Ishikawa (cell line): ENCODE results near the gene SDSL.

Experiments used
- CEBPB ChIP-seq: IDR thresholded peaks from 2 replicates; pipeline ENCODE4 v1.6.1; 2012
- CREB1 ChIP-seq: IDR thresholded peaks from 2 replicates; pipeline ENCODE4 v1.6.1; 2012; ENCODE audit warnings: low read depth
- EGR1 ChIP-seq: IDR thresholded peaks from 2 replicates; pipeline ENCODE4 v1.6.1; 2012
- EP300 ChIP-seq: IDR thresholded peaks from 2 replicates; pipeline ENCODE4 v1.6.1; 2012; ENCODE audit warnings: borderline replicate concordance
- FOXM1 ChIP-seq: IDR thresholded peaks from 2 replicates; pipeline ENCODE4 v1.6.1; 2012; ENCODE audit warnings: low read depth, borderline replicate concordance
- NFIC ChIP-seq: IDR thresholded peaks from 2 replicates; pipeline ENCODE4 v1.6.1; 2012
- RAD21 ChIP-seq: IDR thresholded peaks from 2 replicates; pipeline ENCODE4 v1.6.1; 2012; ENCODE audit warnings: low read depth
- TAF1 ChIP-seq: IDR thresholded peaks from 2 replicates; pipeline ENCODE4 v1.6.1; 2012; ENCODE audit warnings: low read depth, mild to moderate bottlenecking
- TCF12 ChIP-seq: IDR thresholded peaks from 2 replicates; pipeline ENCODE4 v1.6.1; 2012; ENCODE audit warnings: low read depth
- TEAD4 ChIP-seq: IDR thresholded peaks from 2 replicates; pipeline ENCODE4 v1.6.1; 2012
- YY1 ChIP-seq: IDR thresholded peaks from 2 replicates; pipeline ENCODE4 v1.6.1; 2012; ENCODE audit warnings: low read depth
- ZBTB7A ChIP-seq: IDR thresholded peaks from 2 replicates; pipeline ENCODE4 v1.6.1; 2012; ENCODE audit warnings: low read depth
- TF ChIP-seq, protein P1 (sequence below): IDR thresholded peaks from 2 replicates; pipeline ENCODE4 v1.6.1; 2012
- TF ChIP-seq, protein P2 (sequence below): IDR thresholded peaks from 2 replicates; pipeline ENCODE4 v1.6.1; 2012; ENCODE audit warnings: low read depth, mild to moderate bottlenecking
- TF ChIP-seq, protein P3 (sequence below): IDR thresholded peaks from 2 replicates; pipeline ENCODE4 v1.6.1; 2012

Gene SDSL

DNA sequence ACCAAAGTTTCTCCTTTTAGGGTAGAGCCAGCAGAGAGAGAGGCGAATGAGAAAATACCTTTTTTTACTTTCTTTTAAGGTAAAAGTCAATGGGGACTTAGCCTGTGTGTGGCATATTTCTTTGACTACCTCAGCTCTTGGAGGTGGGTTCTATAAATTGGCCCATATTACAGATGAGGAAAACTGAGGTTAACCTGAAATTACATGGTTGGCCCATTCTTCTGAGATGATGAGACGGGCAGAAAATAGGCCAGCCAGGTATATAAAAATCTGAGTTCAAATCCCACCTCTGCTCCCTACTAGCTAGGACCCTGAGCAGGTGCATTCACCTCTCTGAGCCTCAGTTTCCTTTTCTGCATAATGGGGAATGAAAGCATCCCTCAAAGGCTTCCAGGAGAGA, 27.1 kb downstream of the SDSL start:
- TF ChIP-seq, protein P1, sequence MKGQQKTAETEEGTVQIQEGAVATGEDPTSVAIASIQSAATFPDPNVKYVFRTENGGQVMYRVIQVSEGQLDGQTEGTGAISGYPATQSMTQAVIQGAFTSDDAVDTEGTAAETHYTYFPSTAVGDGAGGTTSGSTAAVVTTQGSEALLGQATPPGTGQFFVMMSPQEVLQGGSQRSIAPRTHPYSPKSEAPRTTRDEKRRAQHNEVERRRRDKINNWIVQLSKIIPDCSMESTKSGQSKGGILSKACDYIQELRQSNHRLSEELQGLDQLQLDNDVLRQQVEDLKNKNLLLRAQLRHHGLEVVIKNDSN, result no peak
- no peak for TF ChIP-seq TEAD4
- no peak for TF ChIP-seq FOXM1
- TF ChIP-seq, protein P2, sequence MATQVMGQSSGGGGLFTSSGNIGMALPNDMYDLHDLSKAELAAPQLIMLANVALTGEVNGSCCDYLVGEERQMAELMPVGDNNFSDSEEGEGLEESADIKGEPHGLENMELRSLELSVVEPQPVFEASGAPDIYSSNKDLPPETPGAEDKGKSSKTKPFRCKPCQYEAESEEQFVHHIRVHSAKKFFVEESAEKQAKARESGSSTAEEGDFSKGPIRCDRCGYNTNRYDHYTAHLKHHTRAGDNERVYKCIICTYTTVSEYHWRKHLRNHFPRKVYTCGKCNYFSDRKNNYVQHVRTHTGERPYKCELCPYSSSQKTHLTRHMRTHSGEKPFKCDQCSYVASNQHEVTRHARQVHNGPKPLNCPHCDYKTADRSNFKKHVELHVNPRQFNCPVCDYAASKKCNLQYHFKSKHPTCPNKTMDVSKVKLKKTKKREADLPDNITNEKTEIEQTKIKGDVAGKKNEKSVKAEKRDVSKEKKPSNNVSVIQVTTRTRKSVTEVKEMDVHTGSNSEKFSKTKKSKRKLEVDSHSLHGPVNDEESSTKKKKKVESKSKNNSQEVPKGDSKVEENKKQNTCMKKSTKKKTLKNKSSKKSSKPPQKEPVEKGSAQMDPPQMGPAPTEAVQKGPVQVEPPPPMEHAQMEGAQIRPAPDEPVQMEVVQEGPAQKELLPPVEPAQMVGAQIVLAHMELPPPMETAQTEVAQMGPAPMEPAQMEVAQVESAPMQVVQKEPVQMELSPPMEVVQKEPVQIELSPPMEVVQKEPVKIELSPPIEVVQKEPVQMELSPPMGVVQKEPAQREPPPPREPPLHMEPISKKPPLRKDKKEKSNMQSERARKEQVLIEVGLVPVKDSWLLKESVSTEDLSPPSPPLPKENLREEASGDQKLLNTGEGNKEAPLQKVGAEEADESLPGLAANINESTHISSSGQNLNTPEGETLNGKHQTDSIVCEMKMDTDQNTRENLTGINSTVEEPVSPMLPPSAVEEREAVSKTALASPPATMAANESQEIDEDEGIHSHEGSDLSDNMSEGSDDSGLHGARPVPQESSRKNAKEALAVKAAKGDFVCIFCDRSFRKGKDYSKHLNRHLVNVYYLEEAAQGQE, result no peak
- TF ChIP-seq TCF12, result no peak
- TF ChIP-seq EGR1, result no peak

DNA sequence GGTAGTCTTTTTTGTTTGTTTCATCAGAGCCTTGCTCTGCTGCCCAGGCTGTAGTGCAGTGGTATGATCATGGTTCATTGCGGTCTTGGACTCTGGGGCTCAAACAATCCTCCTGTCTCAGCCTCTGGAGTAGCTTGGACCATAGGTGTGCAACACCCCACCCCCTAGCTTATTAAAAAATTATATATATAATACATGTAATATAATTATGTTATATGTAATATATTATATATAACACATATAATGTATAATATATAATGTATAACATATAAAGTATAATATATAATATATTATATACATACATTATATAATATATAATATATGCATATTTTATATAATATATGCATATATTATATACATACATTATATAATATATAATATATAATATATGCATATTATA, 27.7 kb downstream of the SDSL start:
- TF ChIP-seq, protein P2, result no peak
- TF ChIP-seq TAF1 (no peak), TCF12 (no peak), EGR1 (no peak), FOXM1 (no peak), RAD21 (no peak)
- TF ChIP-seq, protein P1, result no peak

DNA sequence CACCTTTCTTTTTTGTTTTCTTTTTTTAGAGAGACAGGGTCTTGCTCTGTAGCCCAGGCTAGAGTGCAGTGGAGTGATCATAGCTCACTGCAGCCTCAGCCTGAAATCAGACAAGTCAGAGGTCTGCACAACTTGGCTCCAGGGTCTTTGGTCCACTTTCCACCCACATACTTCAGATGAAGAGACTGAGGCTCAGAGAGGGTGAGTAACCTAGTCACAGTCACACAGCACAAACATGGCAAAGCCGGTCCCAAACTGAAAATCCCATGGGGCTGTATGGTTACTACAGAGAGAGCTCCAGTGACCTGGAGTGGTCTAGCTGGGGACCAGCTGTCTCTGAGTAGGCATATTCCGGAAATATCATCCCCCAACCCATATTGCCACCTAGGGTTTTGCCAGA, 30.3 kb downstream of the SDSL start:
- TF ChIP-seq NFIC (no peak), TEAD4 (no peak), CEBPB (no peak), ZBTB7A (no peak), FOXM1 (no peak), EP300 (no peak), TAF1 (no peak), RAD21 (no peak), YY1 (no peak), TCF12 (no peak), EGR1 (no peak), CREB1 (no peak)
- TF ChIP-seq, protein P1, result no peak
- TF ChIP-seq, protein P2, result no peak
- TF ChIP-seq, protein P3, sequence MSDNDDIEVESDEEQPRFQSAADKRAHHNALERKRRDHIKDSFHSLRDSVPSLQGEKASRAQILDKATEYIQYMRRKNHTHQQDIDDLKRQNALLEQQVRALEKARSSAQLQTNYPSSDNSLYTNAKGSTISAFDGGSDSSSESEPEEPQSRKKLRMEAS, result no peak

DNA sequence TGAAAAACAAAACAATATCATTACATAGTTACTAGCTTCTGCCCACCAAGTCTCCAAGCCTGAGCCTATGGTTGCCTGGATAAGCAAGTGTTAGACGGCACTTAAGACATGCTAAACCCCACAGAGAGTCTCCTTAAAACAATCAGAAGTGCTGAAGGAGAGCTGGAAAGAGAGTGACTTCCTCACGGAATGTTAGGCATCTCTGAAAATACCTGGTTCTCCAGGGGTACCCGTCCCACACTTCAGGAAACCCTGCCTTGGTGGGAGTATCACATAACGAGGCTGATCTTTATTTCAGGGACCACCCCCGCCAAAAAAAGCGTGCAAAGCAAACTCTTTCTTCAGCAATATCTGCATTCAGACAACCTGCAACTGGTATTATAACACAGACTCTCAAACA, 31.1 kb downstream of the SDSL start:
- TF ChIP-seq TEAD4, result no peak
- TF ChIP-seq ZBTB7A, result no peak
- TF ChIP-seq RAD21, result no peak
- no peak for TF ChIP-seq CREB1
- no peak for TF ChIP-seq FOXM1
- TF ChIP-seq, protein P2, result no peak
- TF ChIP-seq NFIC, result no peak
- TF ChIP-seq, protein P1, result no peak
- TF ChIP-seq TAF1, result no peak
- TF ChIP-seq, protein P3, result no peak
- TF ChIP-seq EGR1, result no peak
- TF ChIP-seq YY1, result no peak
- no peak for TF ChIP-seq TCF12
- TF ChIP-seq EP300, result no peak
- no peak for TF ChIP-seq CEBPB
